MG63 (cell line): Measurements from ENCODE around the gene SCAF4. TPM values are rescaled to one million over a fixed set of nuclear protein-coding genes. Genes with fewer than 3 reads are reported as not detected.
"Not testable (repeated sequence)": the region's sequence is repeated elsewhere in the genome, so short reads cannot be mapped to it uniquely, and the experiment has no call there.

Source experiments
- DNase-seq: peaks from one replicate; pipeline ENCODE4 v3.0.0-alpha.2; 2020
- H3K27me3 ChIP-seq: fragments of 250-450 bp; sonication (Bioruptor Pico); 2 replicates; pipeline ENCODE4 v1.5.1; 2020; ENCODE audit warnings: mild to moderate bottlenecking, moderate library complexity
- H3K36me3 ChIP-seq: fragments of 250-450 bp; sonication (Bioruptor Pico); 2 replicates; pipeline ENCODE4 v1.5.1; 2020; ENCODE audit warnings: mild to moderate bottlenecking, moderate library complexity
- H3K4me3 ChIP-seq: fragments of 250-450 bp; sonication (Bioruptor Pico); 2 replicates; pipeline ENCODE4 v1.5.1; 2020; ENCODE audit warnings: mild to moderate bottlenecking, moderate library complexity
- H3K9me3 ChIP-seq: fragments of 250-450 bp; sonication (Bioruptor Pico); 2 replicates; pipeline ENCODE4 v1.5.1; 2020; ENCODE audit warnings: mild to moderate bottlenecking, moderate library complexity
- total RNA-seq: library from RNA; depleted of rRNA; stranded (reverse); fragments of >200 nt; shearing (Covaris generic); gene quantifications from 2 replicates; pipeline ENCODE4 v1.2.3, GENCODE V29; 2014; ENCODE audit warnings: low replicate concordance

SCAF4 gene
- total RNA-seq, 1 experiment from 2014 or later: 2.2 TPM

DNA sequence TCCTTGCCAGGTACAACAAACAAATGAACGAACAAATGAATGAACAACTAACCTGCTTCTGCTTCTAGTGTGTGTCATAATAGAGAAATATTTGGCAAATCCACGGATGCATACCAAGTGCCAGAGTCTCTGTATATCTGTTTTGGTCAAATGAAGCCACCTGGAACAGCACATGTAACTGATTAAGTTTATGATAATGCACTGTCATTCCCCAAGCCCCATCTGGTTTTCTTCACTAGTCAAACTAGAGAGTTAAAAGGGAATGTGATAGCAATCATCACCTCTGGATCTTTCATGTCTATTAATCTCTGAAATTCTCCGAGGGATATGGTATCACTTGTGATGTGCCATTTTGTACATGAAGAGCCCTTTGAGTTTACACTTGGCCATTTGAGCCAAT lies 21.0 kb upstream of the SCAF4 start:
- H3K9me3 ChIP-seq: no peaks in the 10 kb centered on the region
- H3K36me3 ChIP-seq: no peaks in the 10 kb centered on the region

DNA sequence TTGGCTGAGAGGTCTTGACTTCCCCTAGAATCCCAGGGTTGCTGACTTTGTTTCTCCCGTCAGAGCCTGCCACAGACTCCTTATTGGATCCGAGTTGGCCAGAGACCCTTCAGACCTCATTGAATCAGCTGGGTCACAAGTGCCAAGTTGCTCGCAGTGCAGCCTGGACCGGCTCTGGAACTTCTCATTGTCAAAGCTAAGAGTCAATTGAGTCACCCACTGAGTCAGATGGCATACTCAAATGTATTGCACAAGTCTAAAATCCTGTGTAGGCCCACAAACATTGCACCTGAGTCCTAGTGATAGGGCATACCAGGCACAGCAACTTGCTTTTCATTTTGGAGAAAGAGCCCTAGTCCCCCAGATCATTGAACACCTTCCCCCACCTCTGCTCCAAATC lies 20.4 kb upstream of the SCAF4 start:
- H3K4me3 ChIP-seq: no peak overlapping the region
- no peaks in the 10 kb centered on the region for H3K36me3 ChIP-seq
- no peaks in the 10 kb centered on the region for H3K27me3 ChIP-seq
- no peaks in the 10 kb centered on the region for H3K9me3 ChIP-seq
- DNase-seq: peak; percentile 73

More for the DNA sequence above, 21.0 kb upstream of the SCAF4 start:
- no peak overlapping the region for H3K4me3 ChIP-seq
- H3K27me3 ChIP-seq: no peaks in the 10 kb centered on the region
- no peak for DNase-seq

DNA sequence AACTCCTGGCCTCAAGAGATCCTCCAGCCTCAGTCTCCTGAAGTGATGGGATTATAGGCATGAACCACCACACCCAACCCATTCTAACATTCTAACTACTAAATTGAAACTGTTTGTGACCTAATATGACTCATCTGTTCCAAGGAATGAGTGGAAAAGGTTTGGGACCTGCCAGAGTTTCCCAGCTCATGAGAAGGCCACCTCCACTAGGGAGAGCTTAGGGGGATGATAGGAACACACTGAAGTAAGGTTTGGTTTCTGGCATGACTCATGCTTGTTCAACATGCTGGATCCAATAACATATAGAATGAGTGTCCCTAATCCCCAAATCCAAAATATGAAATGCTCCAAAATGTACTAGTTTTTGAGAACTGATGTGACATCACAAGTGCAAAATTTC lies 18.9 kb upstream of the SCAF4 start:
- Histone ChIP-seq H3K27me3 (no peaks in the 10 kb centered on the region), H3K4me3 (no peak overlapping the region), H3K36me3 (no peaks in the 10 kb centered on the region), H3K9me3 (no peaks in the 10 kb centered on the region)
- peak; percentile 50 for DNase-seq

DNA sequence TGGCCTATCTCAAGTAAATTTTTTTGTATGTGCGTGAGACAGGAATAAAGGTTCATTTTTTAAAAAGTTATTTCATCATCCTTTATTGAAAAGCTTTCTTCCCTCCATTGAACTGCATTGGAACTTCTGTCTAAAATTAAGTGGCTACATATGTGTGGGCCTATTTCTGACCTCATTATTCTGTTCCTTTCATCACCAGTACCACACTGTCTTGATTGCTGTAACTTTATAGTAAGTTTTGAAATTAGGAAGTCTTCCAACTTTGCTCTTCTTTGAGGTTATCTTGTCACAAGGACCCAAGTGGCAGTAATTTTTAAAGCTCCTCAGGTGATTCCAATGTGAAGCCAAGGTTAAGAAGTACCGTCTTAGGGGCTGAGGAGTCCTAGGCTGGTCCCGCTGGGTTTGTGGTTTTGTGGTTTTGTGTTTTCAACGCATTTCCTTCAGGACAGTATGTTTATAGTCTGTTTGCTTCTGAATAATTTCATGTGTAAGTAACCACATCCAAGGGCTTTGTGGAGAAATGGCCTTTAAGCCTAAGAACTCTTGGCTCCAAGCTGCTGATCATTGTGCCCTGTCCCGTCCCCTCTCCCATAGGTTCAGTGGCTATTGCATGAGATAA lies 12.4 kb upstream of the SCAF4 start:
- H3K4me3 ChIP-seq: no peak overlapping the region
- DNase-seq: no peak
- peaks cover 5% of the 10 kb centered on the region; the same call in 1 of the 2 replicates for H3K9me3 ChIP-seq
- no peaks in the 10 kb centered on the region for H3K27me3 ChIP-seq
- H3K36me3 ChIP-seq: no peaks in the 10 kb centered on the region

DNA sequence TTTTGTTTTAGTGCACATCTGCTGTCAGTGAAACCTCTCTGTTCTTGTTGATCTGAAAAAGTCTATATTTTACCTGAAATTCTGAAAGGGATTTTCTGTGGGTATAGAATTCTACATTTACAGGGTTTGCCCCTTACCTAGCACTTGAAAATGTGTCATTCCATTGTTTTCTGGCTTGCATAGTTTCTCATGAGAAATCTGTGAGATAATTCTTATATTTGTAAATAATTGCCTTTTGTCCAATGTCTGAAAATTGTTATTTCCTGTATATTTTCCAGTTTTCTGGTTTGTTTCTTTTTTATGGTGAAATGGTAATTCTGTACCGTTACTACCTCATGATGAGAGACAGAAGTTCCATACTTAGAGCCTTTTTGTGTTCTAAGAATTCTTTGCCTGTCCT lies 11.8 kb upstream of the SCAF4 start:
- Histone ChIP-seq H3K9me3 (peaks cover 5% of the 10 kb centered on the region; the same call in 1 of the 2 replicates), H3K36me3 (no peaks in the 10 kb centered on the region), H3K4me3 (no peak overlapping the region), H3K27me3 (no peaks in the 10 kb centered on the region)
- no peak for DNase-seq

DNA sequence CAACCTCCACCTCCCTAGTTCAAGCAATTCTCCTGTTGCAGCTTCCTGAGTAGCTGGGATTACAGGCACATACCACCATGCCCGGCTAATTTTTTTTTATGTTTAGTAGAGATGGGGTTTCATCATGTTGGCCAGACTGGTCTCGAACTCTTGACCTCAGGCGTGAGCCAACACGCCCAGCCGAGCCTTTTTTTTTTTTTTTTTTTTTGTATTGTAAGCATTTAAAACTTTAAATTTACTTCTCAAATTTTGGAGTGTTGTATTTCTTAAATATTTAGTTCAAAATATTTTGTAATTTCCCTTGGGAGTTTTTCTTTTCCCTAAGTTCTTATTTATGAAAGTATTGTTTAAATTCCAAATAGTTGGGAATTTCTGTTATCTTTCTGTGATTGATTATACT lies 9.2 kb upstream of the SCAF4 start:
- no peaks in the 10 kb centered on the region for H3K36me3 ChIP-seq
- H3K4me3 ChIP-seq: no peak overlapping the region
- no peaks in the 10 kb centered on the region for H3K27me3 ChIP-seq
- H3K9me3 ChIP-seq: peaks cover 5% of the 10 kb centered on the region; the same call in 1 of the 2 replicates
- DNase-seq: no peak

DNA sequence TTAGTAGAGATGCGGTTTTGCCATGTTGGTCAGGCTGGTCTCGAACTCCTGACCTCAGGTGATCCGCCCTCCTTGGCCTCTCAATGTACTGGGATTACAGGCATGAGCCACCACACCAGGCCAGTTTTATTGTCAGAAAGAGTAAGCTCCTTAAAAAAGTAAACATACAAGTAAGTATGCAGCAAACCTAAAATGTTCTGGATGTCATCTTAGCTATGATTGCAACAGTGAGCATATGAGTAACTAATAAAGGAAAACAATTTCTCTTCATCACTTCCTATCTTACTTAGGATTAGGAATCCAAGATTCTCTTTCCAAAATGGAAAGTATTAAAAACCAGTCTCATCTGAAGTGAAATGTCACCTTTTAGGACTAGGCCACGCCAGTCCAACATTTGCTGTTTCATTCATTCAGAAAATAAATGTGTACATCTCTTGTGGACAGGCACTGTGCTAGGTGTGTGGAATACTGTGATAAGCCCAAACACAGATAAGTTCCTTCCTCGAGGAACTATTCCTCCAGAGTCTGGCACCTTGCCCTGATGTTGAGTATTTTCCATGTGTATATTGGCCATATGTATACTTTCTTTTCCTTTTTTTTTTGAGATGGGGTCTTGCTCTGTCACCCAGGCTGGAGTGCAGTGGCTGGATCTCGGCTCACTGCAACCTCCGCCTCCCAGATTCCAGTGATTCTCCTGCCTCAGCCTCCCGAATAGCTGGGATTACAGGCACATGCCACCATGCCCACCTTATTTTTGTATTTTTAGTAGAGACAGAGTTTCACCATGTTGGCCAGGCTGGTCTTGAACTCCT lies 5.9 kb upstream of the SCAF4 start:
- not testable (repeated sequence) for H3K27me3 ChIP-seq, H3K4me3 ChIP-seq, H3K9me3 ChIP-seq, H3K36me3 ChIP-seq
- DNase-seq: peak; percentile 22

DNA sequence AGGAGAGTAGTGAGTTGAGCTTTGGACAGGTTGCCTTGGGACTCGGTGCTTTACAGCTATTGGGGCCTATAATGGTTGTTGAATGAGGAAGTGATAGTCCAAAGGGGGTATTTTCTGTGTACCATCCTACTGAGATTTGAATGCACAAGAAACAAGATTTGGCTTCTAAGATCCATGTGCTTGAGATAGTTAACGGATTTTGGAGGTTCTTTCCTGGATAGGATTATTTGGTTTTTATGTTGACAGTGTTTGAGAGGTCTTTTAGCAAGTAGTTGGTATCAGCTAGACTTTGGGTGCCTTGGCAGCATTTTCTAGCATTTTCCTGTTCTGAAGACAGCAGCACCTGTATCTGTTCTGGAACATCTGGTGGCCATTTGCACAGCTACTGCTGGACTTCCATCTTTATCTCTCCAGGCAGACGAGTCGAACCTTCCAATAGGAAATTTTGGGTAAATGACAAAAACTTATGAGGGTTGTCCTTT lies 3.6 kb upstream of the SCAF4 start:
- DNase-seq: no peak
- Histone ChIP-seq H3K9me3 (no peaks in the 10 kb centered on the region), H3K4me3 (no peak overlapping the region), H3K36me3 (peaks cover 6% of the 10 kb centered on the region; the same call in 1 of the 2 replicates), H3K27me3 (no peaks in the 10 kb centered on the region)

DNA sequence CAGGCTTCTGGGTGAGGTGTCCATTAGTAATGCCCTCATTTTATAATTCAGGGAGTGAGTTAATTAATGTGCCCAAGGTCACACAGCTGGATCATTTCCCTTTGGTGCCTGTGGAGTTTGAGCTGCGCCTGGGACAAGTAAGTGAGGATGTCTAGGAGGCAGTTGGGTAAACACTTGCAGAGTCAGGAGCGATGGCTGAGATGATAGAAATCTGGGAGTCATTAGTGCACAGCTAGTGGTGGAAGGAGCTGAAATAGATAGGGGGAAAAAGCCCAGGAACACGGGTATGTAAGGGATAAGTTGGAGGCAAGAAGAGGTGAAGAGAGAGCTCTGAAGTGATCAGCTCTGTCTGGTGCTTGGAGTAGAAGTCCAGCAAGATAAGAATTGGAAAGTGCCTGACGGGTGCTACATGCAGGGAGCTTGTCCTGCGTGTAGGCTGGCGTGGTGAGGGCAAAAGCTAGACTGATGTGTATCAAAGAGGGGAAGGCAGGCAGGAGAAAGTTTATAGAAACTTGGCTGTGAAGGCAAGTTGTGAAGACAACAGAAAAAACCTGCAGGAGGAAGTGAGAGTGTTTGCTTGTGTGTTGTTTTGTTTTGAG lies 1.7 kb upstream of the SCAF4 start:
- Histone ChIP-seq H3K9me3 (no peaks in the 10 kb centered on the region), H3K27me3 (no peaks in the 10 kb centered on the region), H3K36me3 (peaks cover 23% of the 10 kb centered on the region), H3K4me3 (no peak overlapping the region)
- DNase-seq: no peak

DNA sequence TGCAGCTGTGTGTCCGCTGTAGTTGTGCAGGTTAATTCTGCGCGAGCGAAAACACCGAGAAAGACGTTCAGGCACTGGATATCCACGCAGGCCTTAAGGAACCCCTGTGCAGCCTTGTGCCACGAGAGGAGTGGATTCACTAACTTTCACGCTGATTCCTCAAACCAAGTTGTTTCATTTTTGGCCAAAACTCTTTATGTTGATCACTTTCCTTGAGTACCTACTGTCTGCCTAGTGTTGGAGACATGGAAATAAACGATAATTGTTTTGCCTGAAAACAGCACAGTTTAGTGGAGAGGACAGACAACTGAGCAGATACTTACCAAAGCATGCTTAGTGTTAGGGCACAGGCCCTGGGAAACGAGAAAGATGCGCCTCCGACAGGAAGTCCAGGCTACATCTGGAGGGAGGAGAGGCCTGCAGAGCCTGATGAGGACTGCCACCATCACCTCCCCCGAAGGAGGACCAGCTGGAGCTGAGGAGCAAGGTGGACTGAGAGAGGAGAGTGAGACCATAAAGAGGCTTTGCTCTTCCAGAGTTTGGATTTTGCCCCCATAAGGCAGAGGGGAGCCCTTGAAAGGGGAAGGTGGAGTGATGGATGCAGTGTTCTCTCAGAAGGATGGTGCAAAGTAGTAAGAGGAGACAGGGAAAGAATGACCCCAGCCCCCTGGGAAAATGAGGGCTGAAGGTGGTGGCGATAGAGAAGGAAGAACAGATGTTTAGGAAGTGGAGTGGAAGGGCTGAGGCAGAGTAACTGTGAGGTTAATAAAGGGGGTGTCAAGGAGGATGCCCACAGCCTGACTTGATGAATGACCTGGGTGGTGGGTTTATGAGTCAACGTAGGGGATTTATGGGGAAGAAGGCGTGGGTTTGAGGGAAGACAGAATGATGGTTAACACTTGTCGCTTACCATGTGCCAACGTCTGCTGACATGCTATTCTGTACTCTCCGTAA lies 956 bp upstream of the SCAF4 start:
- peak; percentile 37 for DNase-seq

DNA sequence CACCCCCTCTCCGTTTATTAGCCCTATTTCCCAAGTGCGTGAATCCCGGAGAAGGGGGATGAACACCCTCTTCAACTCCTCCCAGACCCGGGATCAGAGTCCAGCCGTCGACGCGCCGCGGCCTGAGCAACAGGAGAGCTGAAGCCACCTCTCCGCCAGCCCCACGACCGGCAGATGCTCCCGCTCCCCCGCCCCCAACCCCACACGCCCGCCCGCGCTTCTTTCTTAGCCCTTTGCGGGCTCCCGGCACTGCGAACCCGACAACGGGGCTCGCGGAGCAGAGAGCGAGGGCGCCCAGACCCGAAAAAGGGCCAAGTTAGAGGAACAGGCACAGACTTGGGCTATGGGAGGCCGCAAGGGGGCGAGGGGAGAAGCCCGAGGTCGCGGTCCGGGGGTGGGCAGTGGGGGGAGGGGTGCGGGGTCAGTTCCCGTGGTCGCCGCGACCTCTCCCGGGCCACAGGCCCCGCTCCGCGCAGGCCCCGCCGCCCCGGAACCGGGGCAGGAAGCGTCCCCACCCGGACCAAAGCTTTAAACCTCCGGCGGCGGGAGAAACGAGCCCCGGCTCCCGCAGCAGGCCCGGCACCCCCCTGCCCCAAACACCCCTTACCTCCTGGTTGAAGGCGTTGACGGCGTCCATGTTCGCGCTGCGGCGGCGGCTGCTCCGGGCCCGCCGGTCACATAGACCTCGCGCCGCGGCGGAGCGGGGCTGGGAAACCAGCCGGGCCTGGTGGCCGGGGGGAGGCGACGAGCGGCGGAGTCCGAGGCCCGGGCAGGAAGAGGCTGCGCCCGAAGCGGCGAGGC lies 662 bp downstream of the SCAF4 start:
- Histone ChIP-seq H3K27me3 (no peaks in the 10 kb centered on the region), H3K9me3 (no peaks in the 10 kb centered on the region), H3K36me3 (peaks cover 45% of the 10 kb centered on the region), H3K4me3 (peak overlapping the region; percentile 81)
- peak; percentile 47 for DNase-seq

More for the DNA sequence above, 956 bp upstream of the SCAF4 start:
- H3K4me3 ChIP-seq: peak overlapping the region; percentile 55
- no peaks in the 10 kb centered on the region for H3K9me3 ChIP-seq
- peaks cover 28% of the 10 kb centered on the region for H3K36me3 ChIP-seq
- H3K27me3 ChIP-seq: no peaks in the 10 kb centered on the region

DNA sequence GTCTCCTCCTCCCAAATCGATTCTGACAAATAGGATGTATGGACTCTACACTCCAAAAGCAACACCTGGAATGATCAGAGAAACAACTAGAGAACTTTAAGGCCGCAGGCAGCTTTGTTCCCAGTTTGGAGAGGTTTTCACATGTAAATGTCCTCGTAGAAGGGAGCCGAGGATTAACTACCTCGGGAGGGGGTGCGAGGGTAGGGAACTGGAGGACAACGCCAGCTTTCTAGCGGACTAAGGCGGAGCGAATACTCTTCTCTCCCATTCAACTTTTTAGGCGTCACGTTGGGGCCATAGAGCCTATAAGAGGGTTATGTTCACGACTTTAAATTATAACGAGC lies 1.2 kb downstream of the SCAF4 start:
- Histone ChIP-seq H3K4me3 (peak overlapping the region; percentile 81), H3K9me3 (no peaks in the 10 kb centered on the region), H3K27me3 (no peaks in the 10 kb centered on the region), H3K36me3 (peaks cover 47% of the 10 kb centered on the region)
- DNase-seq: peak; percentile 12

DNA sequence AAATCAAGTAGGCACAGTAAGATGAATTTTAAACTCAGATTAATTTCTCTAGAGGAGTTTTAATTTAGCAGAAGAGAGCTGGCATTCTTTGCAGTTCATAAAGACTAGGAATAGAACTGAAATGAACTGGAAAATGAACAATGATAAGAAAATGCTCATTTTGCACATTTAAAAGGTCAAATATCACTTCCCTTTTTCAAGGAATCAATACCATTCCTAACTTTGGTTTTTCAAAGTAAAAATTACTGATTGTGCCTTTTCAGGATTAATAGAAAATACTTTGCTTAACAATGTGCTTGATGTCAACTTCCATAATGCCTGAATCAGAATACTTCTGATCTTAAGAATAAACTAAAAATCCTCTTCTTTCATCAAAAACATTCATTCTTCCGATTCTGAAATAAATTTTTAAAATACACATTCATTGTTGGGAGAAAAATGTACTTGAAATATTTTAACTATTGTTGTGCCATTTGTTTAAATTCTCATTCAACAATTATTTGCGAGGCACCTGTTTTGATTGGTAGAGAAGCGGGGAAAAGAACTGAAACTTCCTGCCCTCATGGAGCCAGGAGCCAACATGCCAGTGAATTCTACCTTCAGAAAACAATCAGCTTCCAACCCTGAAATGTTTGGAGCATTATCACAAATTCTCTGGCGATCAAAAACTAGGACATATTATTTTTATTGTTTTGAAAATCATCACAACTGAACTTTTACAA lies 2.1 kb downstream of the SCAF4 start:
- DNase-seq: no peak
- H3K9me3 ChIP-seq: no peaks in the 10 kb centered on the region
- H3K27me3 ChIP-seq: no peaks in the 10 kb centered on the region
- peaks cover 52% of the 10 kb centered on the region for H3K36me3 ChIP-seq
- peak overlapping the region; percentile 81 for H3K4me3 ChIP-seq

DNA sequence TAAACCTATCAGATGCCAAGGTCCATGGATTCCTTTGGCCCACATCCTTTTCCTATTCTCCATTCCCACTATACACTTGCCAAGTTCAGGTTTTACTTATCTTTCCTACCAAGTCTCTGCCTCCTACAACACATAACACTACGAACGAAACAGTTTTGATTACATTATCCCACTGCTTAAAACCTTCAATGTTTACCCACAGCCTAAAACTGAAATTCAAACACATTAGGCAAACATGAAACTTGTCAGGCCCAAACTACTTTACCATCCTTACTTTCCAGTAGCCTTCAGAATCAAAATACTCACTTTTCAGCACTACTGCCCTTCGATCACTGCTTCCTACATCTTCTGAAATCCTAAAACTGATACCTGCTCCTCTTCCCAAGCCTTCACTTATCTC lies 3.0 kb downstream of the SCAF4 start:
- DNase-seq: no peak
- Histone ChIP-seq H3K27me3 (no peaks in the 10 kb centered on the region), H3K4me3 (no peak overlapping the region; the same call in 1 of the 2 replicates), H3K9me3 (no peaks in the 10 kb centered on the region), H3K36me3 (peaks cover 60% of the 10 kb centered on the region)

DNA sequence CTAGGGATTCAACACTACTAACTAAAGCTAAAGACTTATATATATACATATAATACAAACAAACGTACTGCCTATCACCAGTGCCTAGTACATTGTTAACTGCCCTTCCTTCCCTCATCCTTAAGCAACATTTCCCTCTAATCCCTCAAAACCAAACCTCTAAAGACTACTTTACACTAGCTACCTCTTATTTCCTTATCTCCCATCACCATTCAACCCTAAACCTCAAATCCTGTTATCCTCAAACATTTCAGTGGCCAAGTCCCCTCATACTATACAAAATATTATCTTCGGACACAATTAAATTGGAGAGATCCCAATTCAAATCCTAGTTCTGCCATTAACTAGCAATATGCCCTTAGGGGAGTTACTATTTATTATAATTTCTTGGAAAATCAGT lies 3.7 kb downstream of the SCAF4 start:
- Histone ChIP-seq H3K27me3 (no peaks in the 10 kb centered on the region), H3K36me3 (peaks cover 62% of the 10 kb centered on the region), H3K9me3 (no peaks in the 10 kb centered on the region), H3K4me3 (no peak overlapping the region)
- no peak for DNase-seq
